NB4 (cell line): Measurements from ENCODE around the gene HCRTR1.

Experiments used
- CTCF ChIP-seq: IDR thresholded peaks from one replicate; pipeline ENCODE4 v1.5.1; 2012; ENCODE audit warnings: low read depth, low read length
- MYC ChIP-seq: IDR thresholded peaks from 2 replicates; pipeline ENCODE4 v1.6.1; 2011; ENCODE audit warnings: low read depth, low read length
- POLR2A ChIP-seq: IDR thresholded peaks from 2 replicates; pipeline ENCODE4 v1.6.1; 2011; ENCODE audit warnings: mild to moderate bottlenecking; ENCODE audit not compliant: insufficient read length; ENCODE audit errors: extremely low read depth

- TF ChIP-seq POLR2A (no peak), CTCF (no peak), MYC (no peak)
These were observed 30.8 kb upstream of the HCRTR1 start for GRCh38 chr1:31586376-31587327.
